HEK293T (cell line): Measurements from ENCODE around the gene COG3.

Source experiments
- CTCF ChIA-PET: fragments of 350-600 bp; formaldehyde crosslinking; extraction: SDS; loops from one replicate; lab custom pipeline; 2021; ENCODE audit warnings: antibody characterized with exemption, inconsistent platforms; lab: Yijun Ruan, JAX
- POLR2A ChIA-PET: fragments of 350-600 bp; formaldehyde crosslinking; extraction: SDS; loops from one replicate; lab custom pipeline; 2020; ENCODE audit warnings: antibody characterized with exemption, inconsistent platforms; lab: Yijun Ruan, JAX
- DNase-seq: peaks from one replicate; pipeline ENCODE4 v3.0.0; 2012; ENCODE audit warnings: mixed read lengths; ENCODE audit errors: extremely low spot score
- CTBP1 ChIP-seq: fragments of 450-650 bp; IDR thresholded peaks from 2 replicates; pipeline ENCODE4 v1.6.1; 2016; ENCODE audit warnings: borderline replicate concordance
- FOXA1 ChIP-seq: fragments of 450-650 bp; IDR thresholded peaks from 2 replicates; pipeline ENCODE4 v1.6.1; 2016; ENCODE audit warnings: mild to moderate bottlenecking
- FOXK2 ChIP-seq: fragments of 450-650 bp; IDR thresholded peaks from 2 replicates; pipeline ENCODE4 v1.6.1; 2016; ENCODE audit warnings: mild to moderate bottlenecking
- L3MBTL2 ChIP-seq: fragments of 450-650 bp; conservative IDR thresholded peaks from 2 replicates; pipeline ENCODE4 v1.6.1; 2016; ENCODE audit warnings: mild to moderate bottlenecking
- NFRKB ChIP-seq: fragments of 450-650 bp; IDR thresholded peaks from 2 replicates; pipeline ENCODE4 v1.6.1; 2016; ENCODE audit warnings: mild to moderate bottlenecking, moderate library complexity
- SP1 ChIP-seq: fragments of 450-650 bp; IDR thresholded peaks from 2 replicates; pipeline ENCODE4 v1.6.1; 2017
- TARDBP ChIP-seq: fragments of 450-650 bp; IDR thresholded peaks from 2 replicates; pipeline ENCODE4 v1.6.1; 2016

The COG3 gene

GRCh38 chr13:45584816-45585215 is 120.1 kb downstream of the COG3 start:
- TF ChIP-seq SP1 (no peak), CTBP1 (no peak), FOXA1 (no peak), NFRKB (no peak), TARDBP (no peak), L3MBTL2 (no peak), FOXK2 (no peak)
- ChIA-PET CTCF (no interaction called here), POLR2A (no interaction called here)
- DNase-seq = peak; percentile 25
